ENCODE results near the gene ARHGAP26.

The ARHGAP26 gene

GRCh38 chr5:142735323-142736246 is 34.6 kb upstream of the ARHGAP26 start:
- no peaks in the 10 kb centered on the region for H3K9me3 ChIP-seq (ENCODE audit: control insufficient read depth, low read length)
- 94% methylated on average over 8 of the region's 8 CpGs for WGBS, 2 experiments
- no peak overlapping the region for H3K4me3 ChIP-seq (ENCODE audit: insufficient read depth, low read depth, low read length)
- H3K4me1 ChIP-seq (ENCODE audit: control insufficient read depth, insufficient read depth, low read length): no peaks in the 10 kb centered on the region
- no peak overlapping the region for H3K27ac ChIP-seq (ENCODE audit: insufficient read depth, low read depth, low read length, poor library complexity, severe bottlenecking)
- H3K27me3 ChIP-seq (ENCODE audit: control insufficient read depth, insufficient read depth, low read length, poor library complexity, severe bottlenecking): no peaks in the 10 kb centered on the region
- H3K36me3 ChIP-seq (ENCODE audit: control insufficient read depth, insufficient read depth, low read length): no peaks in the 10 kb centered on the region

- Histone ChIP-seq H3K4me1 (ENCODE audit: control insufficient read depth, insufficient read depth, low read length) (no peaks in the 10 kb centered on the region), H3K27ac (ENCODE audit: insufficient read depth, low read depth, low read length, poor library complexity, severe bottlenecking) (no peak overlapping the region), H3K36me3 (ENCODE audit: control insufficient read depth, insufficient read depth, low read length) (no peaks in the 10 kb centered on the region), H3K9me3 (ENCODE audit: control insufficient read depth, low read length) (no peaks in the 10 kb centered on the region), H3K4me3 (ENCODE audit: insufficient read depth, low read depth, low read length) (no peak overlapping the region), H3K27me3 (ENCODE audit: control insufficient read depth, insufficient read depth, low read length, poor library complexity, severe bottlenecking) (no peaks in the 10 kb centered on the region)
- WGBS, 2 experiments: 87 to 89% methylated on average over 7 of the region's 7 CpGs
Measured at GRCh38 chr5:142736247-142736632, 33.9 kb upstream of the ARHGAP26 start.

GRCh38 chr5:142737179-142737578 is 33.0 kb upstream of the ARHGAP26 start:
- no peaks in the 10 kb centered on the region for H3K27me3 ChIP-seq (ENCODE audit: control insufficient read depth, insufficient read depth, low read length, poor library complexity, severe bottlenecking)
- no peak overlapping the region for H3K27ac ChIP-seq (ENCODE audit: insufficient read depth, low read depth, low read length, poor library complexity, severe bottlenecking)
- 84 to 91% methylated on average over 5 of the region's 5 CpGs for WGBS, 2 experiments
- no peaks in the 10 kb centered on the region for H3K4me1 ChIP-seq (ENCODE audit: control insufficient read depth, insufficient read depth, low read length)
- H3K36me3 ChIP-seq (ENCODE audit: control insufficient read depth, insufficient read depth, low read length): no peaks in the 10 kb centered on the region
- no peak overlapping the region for H3K4me3 ChIP-seq (ENCODE audit: insufficient read depth, low read depth, low read length)
- no peaks in the 10 kb centered on the region for H3K9me3 ChIP-seq (ENCODE audit: control insufficient read depth, low read length)

- Histone ChIP-seq H3K27ac (ENCODE audit: insufficient read depth, low read depth, low read length, poor library complexity, severe bottlenecking) (no peak overlapping the region), H3K27me3 (ENCODE audit: control insufficient read depth, insufficient read depth, low read length, poor library complexity, severe bottlenecking) (no peaks in the 10 kb centered on the region), H3K4me3 (ENCODE audit: insufficient read depth, low read depth, low read length) (no peak overlapping the region), H3K4me1 (ENCODE audit: control insufficient read depth, insufficient read depth, low read length) (no peaks in the 10 kb centered on the region), H3K36me3 (ENCODE audit: control insufficient read depth, insufficient read depth, low read length) (no peaks in the 10 kb centered on the region), H3K9me3 (ENCODE audit: control insufficient read depth, low read length) (no peaks in the 10 kb centered on the region)
- 89% methylated on average over 6 of the region's 6 CpGs for WGBS, 2 experiments
Measured at GRCh38 chr5:142740474-142741242, 29.5 kb upstream of the ARHGAP26 start.

- Histone ChIP-seq H3K27me3 (ENCODE audit: control insufficient read depth, insufficient read depth, low read length, poor library complexity, severe bottlenecking) (no peaks in the 10 kb centered on the region), H3K27ac (ENCODE audit: insufficient read depth, low read depth, low read length, poor library complexity, severe bottlenecking) (no peak overlapping the region), H3K9me3 (ENCODE audit: control insufficient read depth, low read length) (no peaks in the 10 kb centered on the region), H3K36me3 (ENCODE audit: control insufficient read depth, insufficient read depth, low read length) (no peaks in the 10 kb centered on the region), H3K4me3 (ENCODE audit: insufficient read depth, low read depth, low read length) (no peak overlapping the region), H3K4me1 (ENCODE audit: control insufficient read depth, insufficient read depth, low read length) (no peaks in the 10 kb centered on the region)
- WGBS, 2 experiments: 71 to 80% methylated on average over 7 of the region's 7 CpGs
Measured at GRCh38 chr5:142743592-142744441, 26.4 kb upstream of the ARHGAP26 start.

GRCh38 chr5:142745268-142745667 is 24.9 kb upstream of the ARHGAP26 start:
- no peak overlapping the region for H3K27ac ChIP-seq (ENCODE audit: insufficient read depth, low read depth, low read length, poor library complexity, severe bottlenecking)
- H3K4me3 ChIP-seq (ENCODE audit: insufficient read depth, low read depth, low read length): no peak overlapping the region
- H3K27me3 ChIP-seq (ENCODE audit: control insufficient read depth, insufficient read depth, low read length, poor library complexity, severe bottlenecking): no peaks in the 10 kb centered on the region
- H3K9me3 ChIP-seq (ENCODE audit: control insufficient read depth, low read length): no peaks in the 10 kb centered on the region
- no peaks in the 10 kb centered on the region for H3K36me3 ChIP-seq (ENCODE audit: control insufficient read depth, insufficient read depth, low read length)
- H3K4me1 ChIP-seq (ENCODE audit: control insufficient read depth, insufficient read depth, low read length): no peaks in the 10 kb centered on the region
- 91 to 99% methylated on average over 4 of the region's 4 CpGs for WGBS, 2 experiments

- 96 to 98% methylated on average over 4 of the region's 4 CpGs for WGBS, 2 experiments
- H3K9me3 ChIP-seq (ENCODE audit: control insufficient read depth, low read length): no peaks in the 10 kb centered on the region
- no peaks in the 10 kb centered on the region for H3K36me3 ChIP-seq (ENCODE audit: control insufficient read depth, insufficient read depth, low read length)
- no peaks in the 10 kb centered on the region for H3K4me1 ChIP-seq (ENCODE audit: control insufficient read depth, insufficient read depth, low read length)
- H3K27ac ChIP-seq (ENCODE audit: insufficient read depth, low read depth, low read length, poor library complexity, severe bottlenecking): no peak overlapping the region
- no peak overlapping the region for H3K4me3 ChIP-seq (ENCODE audit: insufficient read depth, low read depth, low read length)
- H3K27me3 ChIP-seq (ENCODE audit: control insufficient read depth, insufficient read depth, low read length, poor library complexity, severe bottlenecking): no peaks in the 10 kb centered on the region
Measured at GRCh38 chr5:142746532-142747433, 23.4 kb upstream of the ARHGAP26 start.

- no peaks in the 10 kb centered on the region for H3K4me1 ChIP-seq (ENCODE audit: control insufficient read depth, insufficient read depth, low read length)
- H3K27me3 ChIP-seq (ENCODE audit: control insufficient read depth, insufficient read depth, low read length, poor library complexity, severe bottlenecking): no peaks in the 10 kb centered on the region
- 86% methylated on average over 1 of the region's 1 CpG; no CpG with 5 or more reads in 1 of the 2 experiments for WGBS, 2 experiments
- no peak overlapping the region for H3K4me3 ChIP-seq (ENCODE audit: insufficient read depth, low read depth, low read length)
- H3K9me3 ChIP-seq (ENCODE audit: control insufficient read depth, low read length): no peaks in the 10 kb centered on the region
- no peaks in the 10 kb centered on the region for H3K36me3 ChIP-seq (ENCODE audit: control insufficient read depth, insufficient read depth, low read length)
- H3K27ac ChIP-seq (ENCODE audit: insufficient read depth, low read depth, low read length, poor library complexity, severe bottlenecking): no peak overlapping the region
Measured at GRCh38 chr5:142748132-142748531, 22.0 kb upstream of the ARHGAP26 start.

GRCh38 chr5:142748568-142749249 is 21.5 kb upstream of the ARHGAP26 start:
- Histone ChIP-seq H3K36me3 (ENCODE audit: control insufficient read depth, insufficient read depth, low read length) (no peaks in the 10 kb centered on the region), H3K4me1 (ENCODE audit: control insufficient read depth, insufficient read depth, low read length) (no peaks in the 10 kb centered on the region), H3K27ac (ENCODE audit: insufficient read depth, low read depth, low read length, poor library complexity, severe bottlenecking) (no peak overlapping the region), H3K27me3 (ENCODE audit: control insufficient read depth, insufficient read depth, low read length, poor library complexity, severe bottlenecking) (no peaks in the 10 kb centered on the region), H3K9me3 (ENCODE audit: control insufficient read depth, low read length) (no peaks in the 10 kb centered on the region), H3K4me3 (ENCODE audit: insufficient read depth, low read depth, low read length) (no peak overlapping the region)
- 77 to 85% methylated on average over 2 of the region's 2 CpGs for WGBS, 2 experiments
